AG10803 (cell line): Measurements from ENCODE around the gene GNB1.

ENCODE experiments used
- DNase-seq: peaks from one replicate; pipeline ENCODE4 v3.0.0; 2010; ENCODE audit warnings: low read depth
- H3K4me3 ChIP-seq: 2 replicates; pipeline ENCODE4 v1.5.1; 2011; ENCODE audit warnings: mild to moderate bottlenecking, low read length, control low read depth
- TF ChIP-seq, protein P1 (sequence below): conservative IDR thresholded peaks from 2 replicates; pipeline ENCODE4 v1.5.1; 2011; ENCODE audit warnings: mild to moderate bottlenecking, low read length, control low read depth, inconsistent platforms

Gene GNB1

DNA sequence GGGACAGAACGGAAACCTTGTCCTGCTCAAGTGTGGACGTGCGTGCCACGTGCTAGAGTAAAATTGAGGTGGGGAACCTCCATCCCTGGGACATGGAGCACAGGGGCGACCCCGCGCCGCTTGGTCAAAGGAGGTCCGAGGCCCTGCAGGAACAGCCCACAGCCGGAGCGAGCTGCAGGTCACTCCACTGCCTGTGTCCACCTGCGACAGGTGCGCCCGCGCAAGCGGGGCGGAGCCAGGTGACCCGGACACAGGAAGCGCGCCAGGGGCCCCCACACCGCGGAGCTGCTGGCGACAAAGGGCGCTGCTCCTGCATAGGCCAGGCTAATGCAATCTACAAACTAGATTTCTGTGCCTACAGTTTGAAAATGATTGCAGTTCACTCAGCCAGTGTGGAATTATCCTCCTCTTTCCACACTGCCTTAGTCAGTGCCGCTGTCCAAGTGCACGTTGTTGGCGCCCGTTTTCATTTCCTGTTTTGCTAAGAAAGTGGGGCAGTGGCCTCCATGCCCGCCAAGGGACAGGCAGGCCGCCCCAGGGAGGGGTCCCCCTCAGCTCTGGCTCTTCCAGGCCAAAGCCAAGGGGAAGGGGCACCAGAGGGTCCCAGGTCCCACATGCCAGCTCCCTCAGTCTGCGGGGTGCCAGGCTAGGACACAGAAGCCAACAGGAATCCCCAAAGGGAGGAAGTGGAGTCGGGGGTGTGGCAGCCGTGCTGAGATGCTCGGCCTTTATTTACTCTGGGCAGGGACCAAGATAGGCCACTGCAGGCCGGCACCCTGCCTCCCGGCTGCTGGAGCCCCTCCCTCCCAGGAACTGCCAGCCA lies 108.3 kb downstream of the GNB1 start:
- DNase-seq: peak; percentile 67
- H3K4me3 ChIP-seq: no peak overlapping the region
- TF ChIP-seq, protein P1, sequence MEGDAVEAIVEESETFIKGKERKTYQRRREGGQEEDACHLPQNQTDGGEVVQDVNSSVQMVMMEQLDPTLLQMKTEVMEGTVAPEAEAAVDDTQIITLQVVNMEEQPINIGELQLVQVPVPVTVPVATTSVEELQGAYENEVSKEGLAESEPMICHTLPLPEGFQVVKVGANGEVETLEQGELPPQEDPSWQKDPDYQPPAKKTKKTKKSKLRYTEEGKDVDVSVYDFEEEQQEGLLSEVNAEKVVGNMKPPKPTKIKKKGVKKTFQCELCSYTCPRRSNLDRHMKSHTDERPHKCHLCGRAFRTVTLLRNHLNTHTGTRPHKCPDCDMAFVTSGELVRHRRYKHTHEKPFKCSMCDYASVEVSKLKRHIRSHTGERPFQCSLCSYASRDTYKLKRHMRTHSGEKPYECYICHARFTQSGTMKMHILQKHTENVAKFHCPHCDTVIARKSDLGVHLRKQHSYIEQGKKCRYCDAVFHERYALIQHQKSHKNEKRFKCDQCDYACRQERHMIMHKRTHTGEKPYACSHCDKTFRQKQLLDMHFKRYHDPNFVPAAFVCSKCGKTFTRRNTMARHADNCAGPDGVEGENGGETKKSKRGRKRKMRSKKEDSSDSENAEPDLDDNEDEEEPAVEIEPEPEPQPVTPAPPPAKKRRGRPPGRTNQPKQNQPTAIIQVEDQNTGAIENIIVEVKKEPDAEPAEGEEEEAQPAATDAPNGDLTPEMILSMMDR: no peak

DNA sequence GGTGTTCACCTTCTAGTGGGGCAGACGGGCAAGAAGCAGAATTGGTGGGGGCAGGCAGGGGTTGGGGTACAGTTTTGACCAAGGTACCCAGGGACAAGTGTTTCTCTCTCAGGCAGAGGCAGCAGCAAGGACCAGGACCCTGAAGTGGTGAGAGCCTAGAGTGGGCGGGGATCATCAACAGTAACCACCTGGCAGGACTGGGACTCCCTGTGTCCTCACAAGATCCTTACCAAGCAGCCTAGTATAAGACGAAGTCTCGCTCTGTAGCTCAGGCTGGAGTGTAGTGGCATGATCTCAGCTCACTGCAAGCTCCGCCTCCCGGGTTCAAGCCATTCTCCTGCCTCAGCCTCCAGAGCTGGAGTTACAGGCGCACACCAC lies 109.4 kb downstream of the GNB1 start:
- DNase-seq: no peak
- no peak overlapping the region for H3K4me3 ChIP-seq
- TF ChIP-seq, protein P1: no peak

DNA sequence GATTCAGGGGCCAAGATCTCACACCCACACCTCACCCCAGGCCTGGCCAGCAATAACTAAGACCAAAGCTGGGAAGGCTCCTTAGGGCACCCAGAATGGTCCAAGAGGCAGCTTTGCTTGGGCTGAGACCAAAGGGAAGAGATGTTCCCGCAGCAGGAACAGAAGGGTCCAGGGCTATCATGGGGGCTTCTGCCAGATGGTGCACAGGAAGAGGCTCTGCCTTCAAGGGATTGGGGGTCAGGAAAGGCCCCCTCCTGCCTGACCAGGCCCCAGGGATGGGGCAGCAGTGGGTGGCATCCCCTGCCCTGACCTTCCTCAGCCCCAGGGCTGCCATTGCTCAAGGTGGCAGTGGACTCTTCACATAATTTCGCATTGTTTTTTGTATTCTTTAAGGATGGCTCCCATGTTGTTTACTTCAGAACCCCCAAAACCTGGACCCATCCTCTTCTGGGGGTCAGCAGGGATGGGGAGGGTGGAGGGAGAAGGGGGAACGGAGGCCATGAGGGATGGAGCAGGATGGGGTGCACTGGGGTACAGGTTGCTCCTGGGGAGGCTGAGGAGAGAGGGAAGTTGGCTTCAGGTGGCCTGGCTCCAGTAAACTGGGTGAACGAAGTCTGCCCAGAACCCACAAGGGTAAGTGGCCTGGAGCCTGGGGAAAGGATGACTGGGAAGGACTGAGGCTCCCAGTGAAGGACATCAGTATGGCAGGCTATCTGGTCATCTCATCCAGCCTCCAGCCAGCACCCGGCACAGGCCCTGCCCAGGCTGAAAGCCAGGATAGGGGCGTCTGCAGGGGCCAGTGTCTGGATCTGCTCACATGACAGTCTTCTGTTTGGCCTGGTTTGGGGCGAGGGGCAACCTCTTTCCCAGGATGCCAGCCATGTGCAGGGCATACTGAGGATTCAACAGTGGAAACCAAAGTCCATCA lies 110.0 kb downstream of the GNB1 start:
- no peak for DNase-seq
- no peak overlapping the region for H3K4me3 ChIP-seq
- TF ChIP-seq, protein P1: no peak

DNA sequence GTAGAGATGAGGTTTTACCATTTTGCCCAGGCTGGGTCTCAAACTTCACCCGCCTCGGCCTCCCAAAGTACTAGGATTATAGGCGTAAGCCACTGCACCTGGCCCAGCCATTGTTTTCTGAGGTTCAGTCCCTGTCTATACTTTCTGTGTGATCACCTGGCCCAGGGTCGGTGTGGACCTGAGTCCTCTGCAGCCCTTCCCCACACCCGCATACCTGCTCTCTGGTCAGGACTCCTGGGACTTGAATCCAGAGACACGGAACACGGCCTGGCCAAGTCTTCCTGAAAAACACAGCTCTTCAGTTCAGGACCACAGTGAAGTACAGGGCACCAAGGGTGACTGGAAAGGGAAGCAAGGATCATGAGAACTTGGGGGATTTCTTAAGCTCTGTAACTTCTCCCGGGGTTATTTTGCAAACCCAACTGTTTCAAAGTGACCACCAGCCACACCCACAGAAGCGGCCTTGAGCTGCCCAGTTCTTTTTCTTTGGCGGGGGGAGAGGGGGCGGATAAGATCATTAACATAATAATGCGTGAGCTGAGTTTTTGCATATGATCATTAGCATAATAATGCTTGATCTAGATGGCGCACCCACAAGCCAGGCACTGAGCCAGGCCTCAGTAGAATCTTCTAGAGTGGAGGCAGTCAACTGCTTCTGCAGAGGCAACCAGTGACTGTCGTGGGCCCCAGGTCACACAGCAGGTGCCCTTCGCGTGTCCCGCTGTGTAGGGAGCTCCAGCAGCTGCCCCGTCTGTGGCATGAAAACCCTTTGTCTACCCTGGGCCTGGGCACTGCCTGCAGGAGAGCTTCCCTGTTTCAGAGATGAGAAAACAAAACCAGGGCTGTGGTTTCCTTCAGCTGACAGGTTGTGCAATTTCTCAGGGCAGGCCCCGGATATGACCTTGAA lies 110.9 kb downstream of the GNB1 start:
- peak; percentile 65 for DNase-seq
- TF ChIP-seq, protein P1: no peak
- H3K4me3 ChIP-seq: no peak overlapping the region

DNA sequence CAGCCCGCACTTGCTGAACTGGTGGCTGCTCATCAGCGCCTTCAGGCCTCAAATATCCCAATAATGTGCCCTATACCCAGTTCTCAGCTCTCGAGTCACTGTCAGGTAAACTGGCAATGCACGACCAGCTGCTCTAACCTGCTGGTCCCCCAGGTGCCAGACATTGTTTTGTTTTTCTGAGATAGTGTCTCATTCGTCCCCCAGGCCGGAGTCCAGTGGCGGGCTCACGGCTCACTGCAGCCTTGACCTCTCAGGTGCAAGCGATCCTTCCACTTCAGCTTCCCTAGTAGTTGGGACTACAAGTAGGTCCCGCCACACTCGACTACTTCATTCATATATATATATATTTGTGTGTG lies 111.6 kb downstream of the GNB1 start:
- DNase-seq: no peak
- TF ChIP-seq, protein P1: no peak
- H3K4me3 ChIP-seq: no peak overlapping the region; the same call in 1 of the 2 replicates

DNA sequence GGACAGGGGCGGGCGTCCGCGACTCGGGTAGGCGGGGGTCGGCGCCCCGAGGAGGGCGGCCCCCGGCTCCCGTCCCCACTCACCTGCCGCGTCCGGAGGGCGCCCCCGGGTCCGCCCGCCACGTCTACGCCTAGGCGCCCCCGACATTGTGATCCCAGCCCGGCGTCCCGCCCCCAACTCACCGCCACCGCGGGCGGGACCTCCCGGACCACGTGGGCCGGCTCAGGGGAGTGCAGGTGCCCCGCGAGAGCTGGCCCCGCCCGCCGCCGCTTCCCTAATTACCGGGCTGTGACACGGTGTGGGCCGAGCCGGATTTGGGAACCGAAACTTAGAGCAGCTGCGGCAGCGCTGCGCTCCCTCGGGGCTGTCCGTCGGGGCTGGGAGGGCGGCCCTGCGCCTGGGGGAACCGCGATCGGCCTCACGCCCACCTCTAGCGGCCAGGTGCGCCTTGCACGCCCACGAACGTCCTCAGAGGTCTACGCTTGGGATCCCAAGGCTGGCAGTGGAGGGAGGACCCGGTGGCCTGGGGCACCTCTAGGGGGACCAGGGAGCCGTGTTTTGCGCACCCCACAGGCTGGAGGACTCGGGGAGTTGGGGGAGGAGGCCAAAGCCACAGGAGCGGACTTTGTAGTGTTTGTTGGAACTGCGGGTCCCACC lies 112.1 kb downstream of the GNB1 start:
- TF ChIP-seq, protein P1: no peak; the same call in 1 of the 2 replicates
- H3K4me3 ChIP-seq: peak overlapping the region; percentile 53
- DNase-seq: no peak
